ENCODE results near the gene CDH16. TPM values are rescaled to one million over a fixed set of nuclear protein-coding genes. Genes with fewer than 3 reads are reported as not detected.

CDH16 gene
- total RNA-seq, 5 donors from 2014 or later (not counting 1 experiment from before 2014, with no cell fraction given), result not detected

DNA sequence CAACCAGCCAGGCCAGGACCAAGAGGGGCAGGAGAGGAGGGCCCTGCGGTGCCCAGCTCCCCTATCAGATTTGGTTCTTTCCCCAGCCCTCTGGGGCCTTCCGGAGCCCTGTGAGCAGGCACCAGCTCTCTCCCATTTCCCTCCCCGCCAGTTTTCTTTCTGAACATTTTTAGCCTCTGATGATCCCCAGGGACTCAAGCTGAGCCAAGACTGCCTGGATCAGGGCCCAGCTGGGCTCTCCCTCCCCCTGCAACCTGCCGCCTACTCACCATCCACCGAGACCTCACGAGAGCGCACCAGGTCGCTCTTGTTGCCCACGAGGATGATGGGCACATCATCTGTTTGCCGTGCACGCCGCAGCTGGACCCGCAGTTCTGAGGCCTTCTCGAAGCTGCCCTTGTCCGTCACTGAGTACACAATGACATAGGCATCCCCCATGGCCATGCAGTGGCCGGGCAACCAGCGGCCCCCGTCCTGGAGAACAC lies 4.6 kb upstream of the CDH16 start:
- ChIA-PET POLR2A (no interaction called here), CTCF (no interaction called here)
- DNase-seq, result no peak
- Mint-ChIP-seq H3K4me3 (no peak overlapping the region), H3K27ac (no peak overlapping the region), H3K27me3 (peaks cover 23 to 53% of the 10 kb centered on the region in 2 donors), H3K36me3 (no peaks in the 10 kb centered on the region), H3K4me1 (peaks cover 4 to 11% (median 6%) of the 10 kb centered on the region in 3 donors), H3K9me3 (no peaks in the 10 kb centered on the region)
- Histone ChIP-seq H3K36me3 (ENCODE audit: control insufficient read depth in 2 of 2, extremely low read depth in 1 of 2, insufficient read depth in 1 of 2, low read length in 1 of 2) (no peaks in the 10 kb centered on the region), H3K27ac (ENCODE audit: low read length) (no peak overlapping the region), H3K4me3 (ENCODE audit: control insufficient read depth in 1 of 2, extremely low read depth in 1 of 2, low read length in 1 of 2) (no peak overlapping the region), H3K27me3 (replicated peaks in 1 of 2; ENCODE audit: control insufficient read depth in 2 of 2, extremely low read depth in 1 of 2, insufficient read depth in 2 of 2, low read length in 1 of 2) (peaks cover 3 to 76% of the 10 kb centered on the region in 2 experiments), H3K4me1 (ENCODE audit: control insufficient read depth in 1 of 2, extremely low read depth in 1 of 2, insufficient read depth in 2 of 2, low read length in 2 of 2) (peaks cover 0 to 12% of the 10 kb centered on the region in 2 experiments), H3K9me3 (no peaks in the 10 kb centered on the region)
- ATAC-seq (replicated peaks in 1 of 4), result no peak
- 91% methylated on average over 15 of the region's 18 CpGs for WGBS (ENCODE audit: insufficient coverage)

DNA sequence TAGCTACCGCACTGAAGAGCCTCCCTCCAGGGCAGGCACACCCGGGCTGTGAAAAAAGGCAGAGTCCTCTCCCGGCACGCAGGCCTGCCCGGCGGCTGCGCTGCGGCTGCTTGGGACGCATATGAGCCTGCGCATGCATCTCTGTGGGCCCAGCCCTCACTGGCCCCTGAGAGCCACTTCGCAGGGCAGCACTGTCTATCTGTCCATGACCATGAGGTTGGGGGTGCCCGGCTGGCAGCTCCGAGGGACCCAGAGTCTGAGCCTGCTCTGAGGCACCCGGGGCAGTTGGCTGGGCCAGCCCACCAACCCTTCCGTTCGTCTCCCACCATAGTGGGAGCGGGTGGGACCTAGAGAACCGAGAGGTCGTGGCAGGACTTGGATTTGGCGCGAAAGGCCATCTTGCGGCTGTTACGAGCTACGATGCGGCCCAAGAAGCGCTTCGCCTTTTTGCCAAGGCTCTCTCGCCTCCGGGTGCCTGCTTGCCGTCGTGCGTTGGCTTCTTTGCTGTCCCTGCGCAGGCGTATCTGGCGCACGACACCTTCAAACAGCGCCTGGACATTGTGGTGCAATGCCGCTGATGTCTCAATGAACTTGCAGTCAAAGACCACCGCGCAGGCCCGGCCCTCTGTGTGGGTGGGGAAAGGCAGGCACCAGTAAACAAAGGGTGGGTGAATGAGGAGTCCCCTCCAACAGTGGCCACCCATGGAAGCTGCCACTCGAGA lies 3.2 kb upstream of the CDH16 start:
- Mint-ChIP-seq H3K4me3 (no peak overlapping the region), H3K27me3 (peaks cover 23 to 53% of the 10 kb centered on the region in 2 donors), H3K27ac (no peak overlapping the region), H3K36me3 (no peaks in the 10 kb centered on the region), H3K9me3 (no peaks in the 10 kb centered on the region), H3K4me1 (peaks cover 4 to 11% (median 6%) of the 10 kb centered on the region in 3 donors)
- DNase-seq (no peak), ATAC-seq (replicated peaks in 1 of 4) (no peak)
- ChIA-PET CTCF (no interaction called here), POLR2A (interaction anchor here in 1 of 2 donors (0.7 kb wide), 1 partner anchor 216 kb away, joined by 3 read pairs; no protein-coding TSS in a partner anchor)
- peaks cover 3 to 83% of the 10 kb centered on the region in 2 experiments for H3K27me3 ChIP-seq (replicated peaks in 1 of 2; ENCODE audit: control insufficient read depth in 2 of 2, extremely low read depth in 1 of 2, insufficient read depth in 2 of 2, low read length in 1 of 2)
- H3K9me3 ChIP-seq, result no peaks in the 10 kb centered on the region
- H3K36me3 ChIP-seq (ENCODE audit: control insufficient read depth in 2 of 2, extremely low read depth in 1 of 2, insufficient read depth in 1 of 2, low read length in 1 of 2), result no peaks in the 10 kb centered on the region
- WGBS (ENCODE audit: insufficient coverage), result 68% methylated on average over 39 of the region's 42 CpGs
- no peak overlapping the region for H3K4me3 ChIP-seq (ENCODE audit: control insufficient read depth in 1 of 2, extremely low read depth in 1 of 2, low read length in 1 of 2)
- no peak overlapping the region for H3K27ac ChIP-seq (ENCODE audit: low read length)
- H3K4me1 ChIP-seq (ENCODE audit: control insufficient read depth in 1 of 2, extremely low read depth in 1 of 2, insufficient read depth in 2 of 2, low read length in 2 of 2), result peaks cover 0 to 12% of the 10 kb centered on the region in 2 experiments

DNA sequence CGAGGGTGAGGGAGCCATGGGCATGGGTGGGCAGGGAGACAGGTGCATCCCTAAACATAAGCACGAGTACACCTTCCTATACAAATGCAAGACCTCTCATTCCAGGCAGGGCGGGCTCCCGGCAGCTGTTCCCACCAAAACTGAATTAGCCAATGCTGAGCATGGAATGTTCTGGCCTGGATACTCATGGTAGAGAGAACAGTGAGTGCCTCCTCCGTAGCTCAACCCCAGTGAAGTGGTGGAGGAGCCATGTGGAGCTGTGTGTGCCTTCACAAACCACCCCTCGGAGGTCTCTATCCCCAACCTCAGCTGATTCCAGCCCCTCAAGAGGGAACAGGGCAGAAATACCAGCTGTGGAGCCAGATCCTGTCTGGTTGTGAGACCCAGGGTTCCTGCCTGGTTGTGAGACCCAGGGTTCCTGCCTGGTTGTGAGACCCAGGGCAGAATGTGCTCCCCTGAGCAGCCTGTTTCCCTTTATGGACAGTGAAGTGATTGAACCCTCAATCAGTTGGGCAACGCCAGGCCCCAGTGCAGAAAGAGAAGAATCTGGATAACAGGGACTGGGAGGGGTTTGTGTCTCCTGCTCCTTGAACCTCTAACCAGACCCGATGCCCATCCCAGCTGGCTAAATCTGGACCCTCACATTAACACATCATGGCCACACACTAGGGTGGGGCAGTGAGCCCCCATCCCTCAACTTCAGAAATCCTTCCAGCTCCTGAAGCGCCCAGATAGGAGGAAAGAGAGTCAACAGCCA lies 2.4 kb upstream of the CDH16 start:
- DNase-seq (no peak), ATAC-seq (replicated peaks in 1 of 4) (no peak)
- ChIA-PET POLR2A (interaction anchor here in 1 of 2 donors (0.5 kb wide), 1 partner anchor 239 kb away, joined by 3 read pairs; no protein-coding TSS in a partner anchor), CTCF (no interaction called here)
- H3K27ac ChIP-seq (ENCODE audit: low read length), result no peak overlapping the region
- H3K9me3 Mint-ChIP-seq, result no peaks in the 10 kb centered on the region
- H3K36me3 Mint-ChIP-seq, result no peaks in the 10 kb centered on the region
- peaks cover 0 to 12% of the 10 kb centered on the region in 2 experiments for H3K4me1 ChIP-seq (ENCODE audit: control insufficient read depth in 1 of 2, extremely low read depth in 1 of 2, insufficient read depth in 2 of 2, low read length in 2 of 2)
- H3K36me3 ChIP-seq (ENCODE audit: control insufficient read depth in 2 of 2, extremely low read depth in 1 of 2, insufficient read depth in 1 of 2, low read length in 1 of 2), result no peaks in the 10 kb centered on the region
- no peak overlapping the region for H3K4me3 ChIP-seq (ENCODE audit: control insufficient read depth in 1 of 2, extremely low read depth in 1 of 2, low read length in 1 of 2)
- peaks cover 3 to 75% of the 10 kb centered on the region in 2 experiments for H3K27me3 ChIP-seq (replicated peaks in 1 of 2; ENCODE audit: control insufficient read depth in 2 of 2, extremely low read depth in 1 of 2, insufficient read depth in 2 of 2, low read length in 1 of 2)
- 80% methylated on average over 2 of the region's 9 CpGs for WGBS (ENCODE audit: insufficient coverage)
- H3K4me1 Mint-ChIP-seq, result peaks cover 4 to 11% (median 6%) of the 10 kb centered on the region in 3 donors
- no peak overlapping the region for H3K4me3 Mint-ChIP-seq
- no peak overlapping the region for H3K27ac Mint-ChIP-seq
- no peaks in the 10 kb centered on the region for H3K9me3 ChIP-seq
- peaks cover 23 to 50% of the 10 kb centered on the region in 2 donors for H3K27me3 Mint-ChIP-seq

DNA sequence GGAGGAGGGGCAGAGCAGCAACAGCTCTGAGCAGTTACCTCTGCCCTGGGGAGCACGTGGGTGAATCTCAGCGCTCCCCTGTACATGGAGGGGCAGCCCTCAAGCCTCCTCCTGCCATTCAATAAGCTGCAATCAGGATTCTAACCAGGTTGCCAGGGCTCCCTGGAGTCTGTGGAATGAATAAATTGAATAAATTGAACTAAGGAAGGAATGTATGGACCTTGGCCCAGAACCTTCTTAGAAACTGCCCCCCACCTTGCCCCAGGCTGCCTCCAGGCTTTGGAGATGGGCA lies 1.6 kb upstream of the CDH16 start:
- Histone ChIP-seq H3K9me3 (no peaks in the 10 kb centered on the region), H3K4me1 (ENCODE audit: control insufficient read depth in 1 of 2, extremely low read depth in 1 of 2, insufficient read depth in 2 of 2, low read length in 2 of 2) (peaks cover 0 to 8% of the 10 kb centered on the region in 2 experiments), H3K27me3 (replicated peaks in 1 of 2; ENCODE audit: control insufficient read depth in 2 of 2, extremely low read depth in 1 of 2, insufficient read depth in 2 of 2, low read length in 1 of 2) (peaks cover 0 to 67% of the 10 kb centered on the region in 2 experiments), H3K36me3 (ENCODE audit: control insufficient read depth in 2 of 2, extremely low read depth in 1 of 2, insufficient read depth in 1 of 2, low read length in 1 of 2) (no peaks in the 10 kb centered on the region), H3K27ac (ENCODE audit: low read length) (no peak overlapping the region), H3K4me3 (ENCODE audit: control insufficient read depth in 1 of 2, extremely low read depth in 1 of 2, low read length in 1 of 2) (no peak overlapping the region)
- POLR2A ChIA-PET, result no interaction called here
- Mint-ChIP-seq H3K4me3 (no peak overlapping the region), H3K27me3 (peaks cover 23 to 44% of the 10 kb centered on the region in 2 donors), H3K9me3 (no peaks in the 10 kb centered on the region), H3K36me3 (no peaks in the 10 kb centered on the region), H3K4me1 (peaks cover under 1 to 6% (median 4%) of the 10 kb centered on the region in 3 donors), H3K27ac (no peak overlapping the region)
- no CpG with 5 or more reads among the region's 2 CpGs for WGBS (ENCODE audit: insufficient coverage)
- ATAC-seq (replicated peaks in 1 of 4), result no peak
- DNase-seq, result no peak
- CTCF ChIA-PET, result no interaction called here

DNA sequence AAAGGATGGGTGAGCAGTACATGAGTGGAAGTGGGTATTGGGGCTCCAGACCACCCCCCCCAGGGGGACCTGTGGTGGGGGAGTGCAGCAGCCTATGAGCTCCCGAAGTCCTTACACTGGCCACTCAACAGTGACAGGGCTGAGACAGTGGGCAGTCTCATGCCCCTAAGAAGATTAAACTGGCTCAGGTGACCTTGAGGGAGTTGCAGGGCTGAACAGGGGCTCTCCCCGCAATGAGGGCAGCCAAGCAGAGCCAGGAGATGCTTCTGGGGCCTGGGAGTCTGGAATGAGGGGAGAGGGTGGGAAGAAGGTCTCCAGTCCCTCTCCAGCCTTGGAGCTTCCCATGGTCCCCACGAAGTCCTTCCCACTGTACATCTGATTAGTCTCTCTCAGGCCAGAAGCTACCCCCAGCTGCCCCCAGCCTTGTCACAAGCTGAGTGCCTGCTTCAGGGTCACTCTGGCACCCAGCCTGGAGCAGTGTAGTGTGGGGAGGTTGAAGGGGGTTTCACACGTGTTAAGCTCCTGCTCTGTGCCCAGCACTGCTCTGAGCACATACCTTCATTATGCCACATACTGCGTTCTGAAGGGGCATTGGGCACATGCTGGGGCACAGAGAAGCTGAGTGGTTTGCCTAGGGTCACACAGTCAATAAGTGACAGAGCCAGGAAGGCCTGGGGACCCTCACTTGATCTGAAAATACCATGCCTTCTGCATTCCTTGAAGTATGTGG lies 1.0 kb upstream of the CDH16 start:
- Mint-ChIP-seq H3K27me3 (peaks cover 23 to 43% of the 10 kb centered on the region in 2 donors), H3K9me3 (no peaks in the 10 kb centered on the region), H3K4me1 (peaks cover 0 to 6% (median 4%) of the 10 kb centered on the region in 3 donors), H3K4me3 (no peak overlapping the region), H3K27ac (no peak overlapping the region), H3K36me3 (no peaks in the 10 kb centered on the region)
- peaks cover 0 to 3% of the 10 kb centered on the region in 2 experiments for H3K4me1 ChIP-seq (ENCODE audit: control insufficient read depth in 1 of 2, extremely low read depth in 1 of 2, insufficient read depth in 2 of 2, low read length in 2 of 2)
- H3K27ac ChIP-seq (ENCODE audit: low read length), result no peak overlapping the region
- ChIA-PET CTCF (no interaction called here), POLR2A (no interaction called here)
- WGBS (ENCODE audit: insufficient coverage), result 64% methylated on average over 2 of the region's 5 CpGs
- H3K4me3 ChIP-seq (ENCODE audit: control insufficient read depth in 1 of 2, extremely low read depth in 1 of 2, low read length in 1 of 2), result no peak overlapping the region
- peaks cover 0 to 68% of the 10 kb centered on the region in 2 experiments for H3K27me3 ChIP-seq (replicated peaks in 1 of 2; ENCODE audit: control insufficient read depth in 2 of 2, extremely low read depth in 1 of 2, insufficient read depth in 2 of 2, low read length in 1 of 2)
- DNase-seq (no peak), ATAC-seq (replicated peaks in 1 of 4) (no peak)
- no peaks in the 10 kb centered on the region for H3K36me3 ChIP-seq (ENCODE audit: control insufficient read depth in 2 of 2, extremely low read depth in 1 of 2, insufficient read depth in 1 of 2, low read length in 1 of 2)
- no peaks in the 10 kb centered on the region for H3K9me3 ChIP-seq

DNA sequence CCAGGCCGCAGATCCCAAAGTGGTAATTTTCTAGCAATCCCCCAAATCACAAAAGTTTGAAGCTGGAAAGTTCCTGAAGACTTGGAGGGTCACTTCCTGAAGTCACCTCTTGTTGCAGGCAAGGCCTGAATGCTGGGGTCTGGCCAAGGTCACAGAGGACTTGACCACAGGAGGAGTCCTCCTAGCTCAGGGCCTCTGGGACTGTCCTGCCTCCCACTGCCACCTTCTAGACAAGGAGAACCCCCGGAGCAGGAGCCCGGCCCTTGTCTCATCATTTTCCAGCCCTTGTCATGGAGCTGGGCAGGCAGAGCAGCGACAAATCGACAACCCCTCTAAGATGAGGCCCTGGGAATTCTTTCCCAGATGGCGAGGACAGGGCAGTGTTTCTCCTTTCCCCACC lies 330 bp downstream of the CDH16 start:
- no peak overlapping the region for H3K27ac Mint-ChIP-seq
- Histone ChIP-seq H3K27ac (ENCODE audit: low read length) (no peak overlapping the region), H3K9me3 (no peaks in the 10 kb centered on the region), H3K4me3 (ENCODE audit: control insufficient read depth in 1 of 2, extremely low read depth in 1 of 2, low read length in 1 of 2) (no peak overlapping the region), H3K36me3 (ENCODE audit: control insufficient read depth in 2 of 2, extremely low read depth in 1 of 2, insufficient read depth in 1 of 2, low read length in 1 of 2) (no peaks in the 10 kb centered on the region), H3K27me3 (replicated peaks in 1 of 2; ENCODE audit: control insufficient read depth in 2 of 2, extremely low read depth in 1 of 2, insufficient read depth in 2 of 2, low read length in 1 of 2) (peaks cover 0 to 60% of the 10 kb centered on the region in 2 experiments), H3K4me1 (ENCODE audit: control insufficient read depth in 1 of 2, extremely low read depth in 1 of 2, insufficient read depth in 2 of 2, low read length in 2 of 2) (no peaks in the 10 kb centered on the region)
- POLR2A ChIA-PET, result no interaction called here
- H3K4me3 Mint-ChIP-seq, result no peak overlapping the region
- 78% methylated on average over 5 of the region's 6 CpGs for WGBS (ENCODE audit: insufficient coverage)
- CTCF ChIA-PET, result no interaction called here
- H3K9me3 Mint-ChIP-seq, result no peaks in the 10 kb centered on the region
- no peaks in the 10 kb centered on the region for H3K36me3 Mint-ChIP-seq
- peaks cover 13 to 31% of the 10 kb centered on the region in 2 donors for H3K27me3 Mint-ChIP-seq
- H3K4me1 Mint-ChIP-seq, result peaks cover 0 to 2% (median 0%) of the 10 kb centered on the region in 3 donors
- no peak for DNase-seq
- ATAC-seq (replicated peaks in 1 of 4), result no peak

Data from T-cell (primary cell).